NCI-H526 treated with DMSO at 0.1 percent for 48 hours (cell line): ENCODE data around the gene AEBP2.
"Not testable (repeated sequence)": the region's sequence is repeated elsewhere in the genome, so short reads cannot be mapped to it uniquely, and the experiment has no call there.

Experiments
- DNase-seq: peaks from one replicate; lab custom pipeline; 2025; lab: John Stamatoyannopoulos, UW

Gene AEBP2

DNA sequence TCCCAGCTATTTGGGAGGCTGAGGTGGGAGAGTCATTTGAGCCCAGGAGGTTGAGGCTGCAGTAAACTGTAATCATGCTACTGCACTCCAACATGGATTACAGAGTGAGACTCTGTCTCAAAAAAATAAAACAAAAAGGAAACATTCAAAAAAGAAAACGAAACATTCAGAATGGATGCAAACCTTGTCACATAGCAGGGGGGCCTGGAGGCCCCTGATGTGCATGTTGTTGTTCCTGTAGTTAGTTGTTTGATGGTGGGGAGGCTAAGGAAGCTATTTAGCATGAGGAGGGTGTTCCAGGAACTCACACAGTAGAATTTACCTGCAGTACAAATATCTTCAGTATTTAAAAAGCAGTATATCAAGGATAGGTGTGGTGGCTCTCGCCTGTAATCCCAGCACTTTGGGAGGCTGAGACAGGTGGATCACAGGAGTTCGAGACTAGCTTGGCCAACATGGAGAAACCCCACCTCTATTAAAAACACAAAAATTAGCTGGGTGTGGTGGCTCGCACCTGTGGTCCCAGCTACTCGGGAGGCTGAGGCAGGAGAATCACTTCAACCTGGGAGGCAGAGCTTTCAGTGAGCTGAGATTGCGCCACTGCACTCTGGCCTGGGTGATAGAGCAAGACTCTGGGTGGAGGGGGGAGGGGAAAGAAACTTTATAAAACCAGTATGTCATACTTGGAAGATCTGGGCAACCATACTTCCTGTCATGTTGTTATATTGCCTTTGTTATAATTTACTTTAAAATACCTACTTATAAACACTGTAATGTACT lies 17.6 kb upstream of the AEBP2 start:
- no peak for DNase-seq

DNA sequence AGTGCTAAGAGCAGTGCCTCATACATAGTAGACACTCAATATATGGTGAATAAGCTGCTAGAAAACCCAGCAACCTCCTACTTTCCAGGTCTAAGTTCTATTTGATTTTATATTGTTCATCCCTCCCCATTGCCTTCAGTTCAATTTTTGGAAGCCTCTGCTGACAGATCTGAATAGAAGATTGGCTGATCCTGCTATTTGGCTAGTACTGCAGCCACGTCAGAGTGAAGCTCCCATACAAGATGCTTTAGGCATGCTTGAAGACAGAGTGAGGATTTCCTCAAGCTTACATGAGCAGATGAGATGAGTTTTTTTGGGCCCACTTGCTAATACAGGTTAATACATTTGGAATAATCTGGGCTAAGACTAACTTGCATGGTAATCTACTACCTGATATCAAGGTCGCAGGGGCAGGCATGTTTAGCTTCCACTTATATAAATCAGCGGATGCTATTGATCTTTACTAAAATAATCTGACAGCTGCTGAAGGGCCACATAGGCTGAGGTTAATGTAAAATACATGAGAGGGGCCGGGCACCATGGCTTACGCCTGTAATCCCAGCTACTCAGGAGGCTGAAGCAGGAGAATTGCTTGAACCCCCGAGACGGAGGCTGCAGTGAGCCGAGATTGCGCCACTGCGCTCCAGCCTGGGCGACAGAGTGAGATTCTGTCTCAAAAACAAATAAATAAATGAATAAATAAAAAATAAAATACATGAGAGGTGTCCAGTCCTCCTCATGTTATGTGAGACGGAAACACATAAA lies 15.9 kb upstream of the AEBP2 start:
- DNase-seq: no peak

DNA sequence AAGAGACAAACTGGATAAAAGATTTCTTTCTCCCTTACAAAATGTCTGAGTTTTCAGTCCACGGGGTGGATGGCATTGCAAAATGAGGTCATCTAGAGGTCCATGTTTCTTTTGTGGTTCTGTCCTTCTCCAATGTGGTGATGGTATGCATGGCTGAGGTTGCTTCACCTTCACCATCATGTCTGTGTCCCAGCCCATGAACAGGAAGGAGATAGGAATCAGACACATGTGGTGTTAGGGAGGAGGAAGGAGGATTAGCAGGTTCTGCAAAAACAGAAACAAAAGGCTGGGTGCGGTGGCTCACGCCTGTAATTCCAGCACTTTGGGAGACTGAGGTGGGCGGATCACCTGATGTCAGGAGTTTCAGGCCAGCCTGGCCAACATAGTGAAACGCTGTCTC lies 11.0 kb upstream of the AEBP2 start:
- no peak for DNase-seq

DNA sequence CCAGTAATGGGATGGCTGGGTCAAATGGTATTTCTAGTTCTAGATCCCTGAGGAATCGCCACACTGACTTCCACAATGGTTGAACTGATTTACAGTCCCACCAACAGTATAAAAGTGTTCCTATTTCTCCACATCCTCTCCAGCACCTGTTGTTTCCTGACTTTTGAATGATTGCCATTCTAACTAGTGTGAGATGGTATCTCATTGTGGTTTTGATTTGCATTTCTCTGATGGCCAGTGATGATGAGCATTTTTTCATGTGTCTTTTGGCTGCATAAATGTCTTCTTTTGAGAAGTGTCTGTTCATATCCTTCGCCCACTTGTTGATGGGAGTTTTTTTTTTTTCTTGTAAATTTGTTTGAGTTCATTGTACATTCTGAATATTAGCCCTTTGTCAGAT lies 9.8 kb upstream of the AEBP2 start:
- DNase-seq: not testable (repeated sequence)

DNA sequence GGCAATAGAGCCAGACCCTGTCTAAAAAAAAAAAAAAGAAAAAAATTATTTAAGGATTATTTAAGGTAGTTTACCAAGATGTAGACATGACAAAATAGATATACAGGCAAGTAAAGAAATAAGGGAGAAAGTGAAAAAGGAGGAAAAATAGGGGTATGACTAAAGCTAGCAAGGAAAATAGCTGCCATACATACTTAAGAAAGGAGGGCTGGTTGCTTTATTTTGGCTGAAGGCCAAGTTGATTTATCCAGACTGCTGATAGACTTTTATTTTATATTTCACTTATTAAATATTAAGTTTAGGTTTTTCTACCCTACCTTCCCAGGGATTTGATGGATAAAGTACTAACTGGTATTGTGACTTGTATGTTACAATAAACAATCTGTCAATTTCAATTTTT lies 8.3 kb upstream of the AEBP2 start:
- DNase-seq: no peak

DNA sequence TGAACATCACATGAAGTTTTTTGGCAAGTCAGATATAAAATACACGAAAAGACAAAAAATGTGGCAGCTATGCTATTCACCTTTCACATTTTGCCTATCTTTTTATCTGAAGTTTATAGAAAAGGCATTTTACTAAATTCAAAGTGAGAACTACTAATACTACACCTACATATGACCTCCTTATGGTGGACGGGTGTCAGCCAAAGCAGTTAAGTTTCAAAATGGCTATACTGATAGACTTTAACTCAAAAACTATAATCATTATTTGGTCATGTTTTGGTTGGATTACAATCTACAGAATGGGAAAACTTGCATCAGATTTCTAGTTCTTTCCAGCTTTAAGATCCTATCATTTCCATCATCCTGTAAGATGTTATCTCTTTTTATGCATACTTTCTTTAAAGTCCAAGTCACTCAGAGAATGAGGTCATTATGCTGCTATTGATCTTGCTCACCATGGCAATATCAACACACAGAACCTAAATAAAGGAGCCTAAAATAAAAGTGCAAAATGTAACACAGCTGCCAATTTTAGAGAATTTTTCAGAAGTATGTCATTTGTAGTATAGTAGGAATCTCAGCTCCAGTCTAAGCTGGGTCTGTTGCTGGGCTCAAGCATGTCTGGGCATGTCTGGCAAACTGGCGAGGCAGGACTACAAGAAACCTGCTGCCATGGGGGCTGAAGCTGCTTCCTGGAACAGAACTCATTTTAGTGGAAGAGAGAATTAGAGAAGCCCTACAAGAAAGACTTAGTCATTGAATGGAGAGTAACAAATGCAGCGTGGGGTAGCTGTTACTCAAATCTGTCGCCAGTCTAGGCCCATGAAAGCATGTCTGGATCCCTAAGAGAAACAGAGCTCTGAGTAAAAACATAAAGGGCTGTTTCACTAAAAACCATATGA lies 7.6 kb upstream of the AEBP2 start:
- peak; percentile 21 for DNase-seq

DNA sequence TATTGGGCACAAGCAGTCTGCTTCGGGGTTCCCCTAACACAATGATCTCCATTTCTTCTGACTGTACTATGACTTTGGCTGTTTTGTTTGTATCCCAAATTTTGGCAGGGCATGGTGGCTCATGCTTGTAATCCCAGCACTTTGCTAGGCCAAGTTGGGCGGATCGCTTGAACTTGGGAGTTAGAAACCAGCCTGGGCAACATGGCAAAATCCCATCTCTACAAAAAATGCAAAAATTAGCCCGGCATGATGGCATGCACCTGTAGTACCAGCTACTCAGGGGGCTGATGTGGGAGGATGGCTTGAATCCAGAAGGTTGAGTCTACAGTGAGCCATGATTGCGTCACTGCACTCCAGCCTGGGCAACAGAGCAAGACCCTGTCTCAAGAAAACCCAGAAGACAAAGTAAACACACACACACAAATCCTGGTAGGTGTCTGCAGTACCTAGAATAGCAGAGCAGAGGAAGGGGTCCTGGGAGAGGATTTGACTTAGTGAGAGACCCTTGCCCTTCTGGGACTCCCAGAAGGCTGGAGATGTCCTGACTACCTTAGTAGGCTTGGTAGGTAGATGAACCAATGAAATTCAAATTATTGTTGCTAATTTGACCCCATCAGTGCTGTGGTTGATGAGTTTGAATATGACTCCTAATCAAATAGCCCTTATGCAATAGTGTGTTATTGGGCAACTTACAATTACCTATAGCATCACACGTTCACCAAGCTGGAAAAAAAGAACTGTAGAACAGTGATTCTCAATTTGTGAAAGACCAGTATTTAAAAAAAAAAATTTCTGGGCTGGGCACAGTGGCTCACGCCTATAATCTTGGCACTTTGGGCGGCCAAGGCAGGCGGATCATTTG lies 6.8 kb upstream of the AEBP2 start:
- DNase-seq: no peak

DNA sequence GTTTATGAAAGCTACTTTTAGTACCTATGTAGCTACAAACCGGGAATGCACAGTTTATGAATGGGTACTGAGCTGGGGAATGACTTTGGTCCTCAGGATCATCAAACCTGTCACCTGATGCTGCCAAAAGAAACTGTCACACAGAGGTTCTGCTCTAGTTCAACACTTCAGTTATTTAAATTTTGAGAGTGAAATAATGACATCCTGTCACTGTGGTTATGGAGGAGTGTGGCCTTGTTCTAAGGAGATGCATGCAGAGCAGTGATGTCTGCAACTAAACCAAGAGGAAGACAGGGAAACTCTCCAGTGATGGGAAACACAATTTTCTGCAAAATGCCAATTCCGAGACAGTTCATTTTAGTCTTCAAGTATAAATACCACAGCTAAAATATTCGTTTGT lies 4.8 kb upstream of the AEBP2 start:
- no peak for DNase-seq

DNA sequence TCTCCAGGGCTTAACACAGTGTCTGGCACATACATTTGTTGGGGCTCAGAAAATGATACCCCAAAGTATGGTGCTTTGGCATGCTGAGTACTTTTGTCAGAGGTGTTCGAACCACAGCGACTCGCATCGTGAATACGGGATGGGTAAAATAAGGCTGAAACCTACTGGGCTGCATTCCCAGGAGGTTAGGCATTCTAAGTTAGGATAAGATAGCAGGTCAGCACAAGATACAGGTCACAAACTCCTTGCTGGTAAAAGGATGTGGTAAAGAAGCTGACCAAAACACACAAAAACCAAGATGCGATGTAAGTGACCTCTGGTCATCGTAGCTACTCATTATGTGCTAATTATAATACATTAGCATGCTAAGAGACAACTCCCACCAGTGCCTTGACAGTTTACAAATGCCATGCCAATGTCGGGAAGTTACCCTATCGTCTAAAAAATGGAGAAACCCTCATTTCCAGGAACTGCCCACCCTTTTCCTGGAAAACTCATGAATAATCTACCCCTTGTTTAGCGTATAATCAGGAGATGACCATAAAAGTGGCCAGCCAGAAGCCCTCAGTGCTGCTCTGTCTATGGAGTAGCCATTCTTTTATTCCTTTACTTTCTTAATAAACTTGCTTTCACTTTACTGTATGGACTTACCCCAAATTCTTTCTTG lies 3.3 kb upstream of the AEBP2 start:
- no peak for DNase-seq

DNA sequence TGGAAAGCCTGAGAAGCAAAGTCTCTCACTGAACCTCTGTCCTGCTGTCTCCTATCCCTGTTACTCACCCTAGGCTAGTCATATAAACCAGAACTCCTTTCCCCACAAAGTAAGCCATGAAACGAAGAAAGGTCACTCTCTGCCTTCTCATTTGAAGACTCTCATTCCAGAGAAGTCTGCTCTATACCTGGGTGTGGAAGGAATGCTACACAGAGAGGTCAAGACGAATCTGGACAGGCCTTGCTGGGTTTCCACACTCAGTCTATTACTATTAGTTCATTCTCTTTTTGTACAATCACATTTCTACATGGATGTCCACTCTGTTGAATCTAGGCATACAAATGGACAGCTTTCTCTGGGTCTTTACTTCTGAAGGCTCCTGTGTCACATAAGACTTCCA lies 2.4 kb upstream of the AEBP2 start:
- DNase-seq: no peak

DNA sequence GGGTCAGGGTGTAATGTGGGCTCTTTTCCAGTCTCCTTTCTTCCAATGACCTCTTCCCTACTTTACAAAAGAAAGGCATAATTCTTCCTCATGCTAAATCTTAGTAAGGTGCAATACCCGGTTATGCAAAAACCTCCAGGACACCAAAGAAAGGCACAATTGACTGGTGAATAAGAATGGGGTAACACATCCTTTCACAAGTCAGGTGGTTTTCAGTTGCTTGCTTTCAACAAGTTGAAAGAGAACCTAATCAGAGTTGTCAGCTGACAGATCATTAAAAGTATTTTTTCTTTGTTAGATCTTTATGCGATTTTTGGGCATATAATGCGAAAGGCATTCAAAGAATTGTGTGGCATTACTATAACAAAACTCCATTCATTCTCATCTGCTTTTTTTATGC lies 1.3 kb upstream of the AEBP2 start:
- no peak for DNase-seq

DNA sequence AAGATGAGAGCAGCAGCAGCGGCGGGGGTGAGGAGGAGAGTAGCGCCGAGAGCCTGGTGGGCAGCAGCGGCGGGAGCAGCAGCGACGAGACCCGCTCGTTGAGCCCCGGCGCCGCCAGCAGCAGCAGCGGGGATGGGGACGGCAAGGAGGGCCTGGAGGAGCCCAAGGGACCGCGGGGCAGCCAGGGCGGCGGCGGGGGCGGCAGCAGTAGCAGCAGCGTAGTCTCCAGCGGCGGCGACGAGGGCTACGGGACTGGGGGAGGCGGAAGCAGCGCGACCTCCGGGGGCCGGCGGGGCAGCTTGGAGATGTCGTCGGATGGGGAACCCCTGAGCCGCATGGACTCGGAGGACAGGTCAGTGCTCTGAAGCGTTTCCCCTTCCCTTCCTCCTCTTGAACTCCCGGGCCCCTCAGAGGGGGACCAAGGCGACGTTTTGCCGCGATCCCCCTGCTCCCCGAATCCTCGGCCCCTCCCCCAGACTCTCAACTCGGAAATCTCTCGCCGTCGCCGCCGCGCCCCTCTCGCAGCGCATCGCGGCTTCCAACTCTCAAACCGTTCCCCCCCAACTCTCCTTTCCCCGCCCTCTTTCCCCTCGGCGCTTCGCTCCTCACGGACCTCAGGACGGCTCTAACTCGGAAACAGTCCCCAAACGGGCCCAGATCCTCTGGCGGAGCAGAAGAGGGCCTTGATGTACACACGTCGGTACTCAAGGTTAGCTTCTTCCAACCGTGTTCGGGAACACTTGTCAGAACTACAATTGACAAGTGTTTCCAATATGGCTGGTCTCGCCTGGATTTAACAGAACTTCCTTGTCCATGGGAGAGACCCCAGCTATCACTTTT lies 947 bp downstream of the AEBP2 start:
- DNase-seq: no peak

DNA sequence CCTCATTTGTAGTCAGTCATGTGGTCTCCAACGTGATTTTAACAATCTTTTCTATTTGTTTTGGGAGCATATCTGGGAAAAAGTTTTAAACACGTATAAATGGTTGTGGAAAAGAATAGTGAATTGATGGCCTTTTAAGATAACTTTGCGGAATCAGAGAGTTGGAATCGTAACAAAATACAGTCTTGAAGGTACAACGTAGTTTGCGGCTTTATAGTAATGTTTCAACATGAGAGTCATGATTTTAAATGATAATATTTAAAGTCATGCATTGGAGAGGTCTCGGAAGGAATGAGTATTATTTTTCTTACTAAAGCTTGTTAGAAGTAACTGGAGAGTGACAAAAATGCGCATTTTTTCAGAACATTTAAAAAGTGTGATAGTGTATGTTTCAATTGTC lies 1.6 kb downstream of the AEBP2 start:
- DNase-seq: no peak

DNA sequence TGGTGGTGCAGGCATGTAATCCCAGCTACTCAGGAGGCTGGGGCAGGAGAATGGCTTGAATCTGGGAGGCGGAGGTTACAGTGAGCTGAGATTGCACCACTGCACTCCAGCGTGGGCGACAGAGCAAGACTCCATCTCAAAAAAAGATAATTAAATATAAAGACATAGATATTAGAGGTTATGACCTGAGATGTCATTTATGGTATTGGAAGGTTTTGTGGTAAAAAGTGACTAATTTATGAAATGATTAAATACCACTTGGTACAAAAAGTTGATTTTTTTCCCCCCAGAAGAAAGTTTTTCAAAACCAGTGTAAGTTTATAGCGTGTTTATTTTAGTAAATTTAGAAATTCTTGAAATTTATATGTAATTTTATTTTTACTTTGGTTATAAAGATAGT lies 4.3 kb downstream of the AEBP2 start:
- no peak for DNase-seq

DNA sequence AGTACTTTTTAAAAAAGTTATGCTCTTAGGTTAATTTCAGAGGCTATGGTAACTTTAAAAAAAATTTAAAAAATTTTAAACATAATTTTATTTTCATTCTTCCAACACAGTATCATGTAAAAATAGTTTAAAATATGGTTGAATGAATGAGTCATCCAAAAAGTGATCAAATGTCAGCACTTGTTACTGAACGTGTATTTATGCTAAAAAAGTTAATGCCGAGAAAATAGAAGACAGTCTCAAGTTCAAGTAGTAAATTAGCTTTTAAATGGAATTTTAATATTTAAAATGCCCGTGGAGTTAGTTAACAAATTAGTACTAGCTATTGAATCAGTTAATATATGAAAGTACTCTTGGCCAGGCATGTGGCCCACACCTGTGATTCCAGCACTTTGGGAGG lies 4.8 kb downstream of the AEBP2 start:
- no peak for DNase-seq

DNA sequence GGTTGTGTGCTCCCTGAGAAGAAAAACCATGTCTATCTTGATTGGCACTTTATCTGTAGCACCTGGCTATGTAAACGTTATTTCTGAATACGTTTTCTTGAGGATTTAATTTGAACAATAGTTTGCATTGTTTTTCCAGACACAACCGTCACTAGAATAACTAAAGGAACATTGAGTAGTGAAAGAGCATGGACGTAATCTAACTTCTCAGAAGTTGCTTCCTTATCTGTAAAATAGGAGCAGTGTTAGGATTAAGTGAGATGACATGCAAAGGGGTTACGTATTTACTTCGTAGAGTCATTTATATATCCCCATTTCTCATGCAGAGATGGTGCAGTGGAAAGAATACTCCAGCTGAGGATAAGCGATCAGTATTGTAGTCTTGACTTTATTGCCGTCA lies 8.1 kb downstream of the AEBP2 start:
- no peak for DNase-seq

DNA sequence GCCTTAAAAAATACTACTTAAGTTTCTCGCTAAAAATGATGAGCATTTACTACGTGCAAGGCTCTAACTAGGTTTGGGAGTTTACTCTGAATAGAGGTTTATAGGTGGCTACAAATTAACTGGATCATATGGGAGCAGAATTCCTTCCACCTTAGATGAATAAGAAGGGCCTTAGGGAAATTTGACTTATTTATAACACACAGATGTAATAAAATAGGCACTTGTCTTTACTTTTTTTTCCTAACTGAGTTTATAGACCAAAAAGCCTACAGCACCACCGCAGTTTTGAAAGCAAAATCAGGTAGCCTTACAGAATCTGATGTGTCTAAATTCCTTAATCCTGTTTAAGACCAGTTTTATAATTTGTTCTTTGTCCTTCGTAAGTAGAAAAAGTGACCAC lies 10.5 kb downstream of the AEBP2 start:
- DNase-seq: no peak

DNA sequence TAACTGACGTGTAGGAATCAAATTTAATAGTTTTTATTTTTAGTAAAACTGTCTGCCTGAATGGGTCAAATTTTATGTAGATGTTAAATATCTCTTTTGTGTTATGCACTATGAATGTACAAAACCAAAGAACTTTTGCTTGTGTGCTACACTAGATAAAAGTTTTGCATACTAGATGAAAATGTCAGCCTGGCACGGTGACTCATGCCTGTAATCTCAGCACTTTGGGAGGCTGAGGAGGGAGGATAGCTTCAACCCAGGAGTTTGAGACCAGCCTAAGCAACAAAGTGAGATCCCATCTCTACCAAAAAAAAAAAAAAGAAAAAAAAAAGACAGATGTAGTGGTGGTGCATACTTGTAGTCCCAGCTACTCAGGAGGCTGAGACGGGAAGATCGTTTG lies 11.1 kb downstream of the AEBP2 start:
- DNase-seq: no peak

DNA sequence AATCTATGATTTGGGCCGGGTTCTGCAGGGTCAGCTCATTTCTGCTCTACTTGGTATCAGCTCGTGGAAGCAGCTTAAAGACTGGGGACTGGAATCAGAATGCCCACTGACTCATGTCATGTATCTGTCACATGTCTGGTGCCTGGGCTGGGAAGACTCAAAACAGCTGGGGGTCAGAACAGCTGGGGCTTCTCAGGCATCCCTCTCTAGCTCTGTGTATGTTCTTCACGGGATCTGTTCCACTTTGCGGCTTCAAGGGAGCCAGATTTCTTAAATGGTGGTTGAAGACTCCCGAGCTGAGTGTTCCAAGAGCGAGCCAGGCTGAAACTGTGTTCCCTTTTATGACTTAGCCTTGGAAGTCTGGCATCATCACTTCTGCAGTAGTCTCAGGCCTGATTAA lies 11.9 kb downstream of the AEBP2 start:
- no peak for DNase-seq

DNA sequence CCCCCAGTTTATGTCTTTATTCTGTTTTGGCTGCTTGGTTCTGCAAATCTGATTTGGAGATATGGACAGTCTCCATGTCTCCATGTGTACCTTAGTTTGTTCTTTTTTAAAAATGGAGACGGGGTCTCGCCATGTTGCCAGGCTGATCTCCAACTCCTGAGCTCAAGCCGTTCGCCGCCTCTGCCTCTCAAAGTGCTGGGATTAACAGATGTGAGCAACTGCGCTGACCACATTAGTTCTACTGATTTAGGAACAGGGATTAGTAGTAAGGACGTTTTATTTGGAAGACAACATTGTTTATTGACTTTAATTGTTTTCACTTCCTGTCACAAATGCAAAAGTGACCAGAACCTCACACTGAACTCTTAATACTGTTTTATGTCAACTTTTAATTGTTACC lies 14.7 kb downstream of the AEBP2 start:
- no peak for DNase-seq
